GM12892 (cell line): ENCODE results near the gene RBM27.
"Not testable (repeated sequence)": the region's sequence is repeated elsewhere in the genome, so short reads cannot be mapped to it uniquely, and the experiment has no call there.

Source experiments
- DNase-seq: peaks from one replicate; pipeline ENCODE4 v3.0.0; 2011; ENCODE audit not compliant: insufficient read length
- FAIRE-seq: peaks from 2 replicates; lab custom pipeline; 2011; peaks lifted over from hg19 to GRCh38; lab: Jason Lieb, UNC
- POLR2A ChIP-seq: IDR thresholded peaks from 2 replicates; pipeline ENCODE4 v1.6.1; 2011; ENCODE audit warnings: low read depth, low read length, control low read depth
- POLR2AphosphoS5 ChIP-seq: IDR thresholded peaks from 2 replicates; pipeline ENCODE4 v1.6.1; 2011; ENCODE audit warnings: low read depth, low read length, control low read depth
- TAF1 ChIP-seq: IDR thresholded peaks from 2 replicates; pipeline ENCODE4 v1.6.1; 2011; ENCODE audit warnings: low read depth, mild to moderate bottlenecking, control low read depth, low read length, borderline replicate concordance

The RBM27 gene

DNA sequence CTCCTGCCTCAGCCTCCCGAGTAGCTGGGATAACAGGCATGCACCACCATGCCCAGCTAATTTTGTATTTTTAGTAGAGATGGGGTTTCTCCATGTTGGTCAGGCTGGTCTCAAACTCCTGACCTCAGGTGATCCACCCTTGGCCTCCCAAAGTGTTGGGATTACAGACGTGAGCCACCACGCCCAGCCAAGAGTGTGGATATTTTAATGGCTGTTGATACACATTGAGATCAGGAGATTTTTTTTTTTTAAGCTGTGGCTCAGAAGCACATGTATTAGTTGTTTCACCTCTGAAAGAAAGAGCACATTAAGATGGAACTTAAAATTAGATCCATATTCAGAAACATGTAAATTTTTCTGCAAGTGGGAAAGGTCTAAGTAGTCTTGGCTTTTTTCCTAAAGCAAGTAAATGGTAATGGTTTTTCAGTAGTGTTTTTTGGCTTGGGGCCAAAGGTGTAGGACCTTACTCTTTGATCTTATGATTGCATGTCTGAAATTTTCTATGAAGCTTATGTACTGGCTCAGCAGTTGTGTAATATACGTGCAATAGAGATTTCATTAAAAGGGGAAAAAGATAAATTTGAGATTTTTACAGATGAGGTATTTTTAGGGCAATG lies 9.9 kb downstream of the RBM27 start:
- TF ChIP-seq TAF1 (no peak), POLR2AphosphoS5 (no peak)
- FAIRE-seq (no peak), DNase-seq (no peak)

DNA sequence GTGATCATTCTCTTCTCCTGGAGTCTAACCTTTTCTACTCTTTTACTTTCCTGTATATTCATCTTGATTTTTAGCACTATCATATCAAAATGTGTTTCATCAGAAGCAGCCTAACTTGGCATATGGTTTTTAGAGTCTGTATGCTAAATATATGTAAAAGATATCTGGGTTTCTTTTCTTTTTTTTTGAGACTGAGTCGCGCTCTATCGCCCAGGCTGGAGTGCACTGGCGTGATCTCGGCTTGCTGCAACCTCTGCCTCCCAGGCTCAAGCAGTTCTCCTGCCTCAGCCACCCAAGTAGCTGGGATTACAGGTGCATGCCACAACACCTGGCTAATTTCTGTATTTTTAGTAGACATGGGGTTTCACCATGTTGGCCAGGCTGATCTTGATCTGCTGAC lies 11.5 kb downstream of the RBM27 start:
- FAIRE-seq: not testable (repeated sequence)

DNA sequence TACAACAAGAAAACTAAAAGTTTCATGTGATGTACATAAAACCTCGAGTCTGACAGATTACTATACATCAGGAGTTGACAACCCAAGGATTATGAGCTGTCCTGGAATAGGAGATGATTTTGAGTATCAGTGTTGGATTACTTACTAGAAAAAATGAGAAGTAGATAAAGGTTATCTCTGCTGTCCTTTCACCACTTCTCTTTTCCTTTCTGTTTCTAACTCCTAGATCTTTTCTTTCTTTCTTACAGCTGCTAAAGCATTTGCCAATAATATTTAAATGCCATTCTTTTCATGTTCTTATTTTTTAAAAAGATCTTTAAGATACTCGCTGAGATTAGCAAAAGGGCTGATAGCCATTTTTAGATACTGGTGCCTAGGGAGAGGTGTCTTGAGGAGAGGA lies 14.8 kb downstream of the RBM27 start:
- FAIRE-seq: no peak
- DNase-seq: no peak
- TF ChIP-seq POLR2A (no peak), POLR2AphosphoS5 (no peak), TAF1 (no peak)

More for the DNA sequence above, 11.5 kb downstream of the RBM27 start:
- not testable (repeated sequence) for DNase-seq

DNA sequence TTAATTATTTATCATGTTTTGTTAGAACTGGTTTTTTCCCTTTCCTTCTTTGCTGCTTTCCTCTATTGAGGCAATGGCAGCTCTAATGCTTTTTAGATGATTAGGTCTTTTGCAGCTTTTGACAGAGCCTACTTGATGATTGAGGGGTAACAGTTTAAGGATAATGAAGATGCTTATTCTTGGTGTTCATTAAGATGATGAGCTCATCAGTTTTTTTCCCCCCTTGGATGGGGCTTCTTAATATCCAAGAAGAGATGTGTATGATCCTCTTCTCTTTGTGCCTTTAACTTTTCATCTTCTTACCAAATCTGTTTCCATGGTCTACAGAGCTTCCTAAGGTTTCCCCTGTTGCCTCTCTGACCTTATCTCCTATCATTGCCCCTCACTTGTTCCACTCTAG lies 15.8 kb downstream of the RBM27 start:
- TF ChIP-seq POLR2A (no peak), TAF1 (no peak), POLR2AphosphoS5 (no peak)
- DNase-seq: no peak
- FAIRE-seq: no peak

DNA sequence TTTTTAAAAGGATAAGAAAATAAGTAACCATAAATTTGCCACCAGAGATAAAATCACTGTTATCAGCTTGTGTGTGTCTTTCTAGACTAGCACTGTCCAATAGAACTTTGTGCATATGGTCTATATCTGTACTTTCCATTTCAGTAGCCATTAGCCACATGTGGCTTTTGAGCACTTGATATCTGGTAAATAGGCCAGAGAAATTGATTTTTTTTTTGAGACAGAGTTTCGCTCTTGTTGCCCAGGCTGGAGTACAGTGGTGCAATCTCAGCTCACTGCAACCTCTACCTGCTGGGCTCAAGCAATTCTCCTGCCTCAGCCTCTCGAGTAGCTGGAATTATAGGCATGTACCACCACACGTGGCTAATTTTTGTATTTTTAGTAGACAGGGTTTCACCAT lies 17.8 kb downstream of the RBM27 start:
- no peak for FAIRE-seq
- DNase-seq: no peak
- no peak for TF ChIP-seq POLR2AphosphoS5
- TF ChIP-seq POLR2A: no peak
- TF ChIP-seq TAF1: no peak

DNA sequence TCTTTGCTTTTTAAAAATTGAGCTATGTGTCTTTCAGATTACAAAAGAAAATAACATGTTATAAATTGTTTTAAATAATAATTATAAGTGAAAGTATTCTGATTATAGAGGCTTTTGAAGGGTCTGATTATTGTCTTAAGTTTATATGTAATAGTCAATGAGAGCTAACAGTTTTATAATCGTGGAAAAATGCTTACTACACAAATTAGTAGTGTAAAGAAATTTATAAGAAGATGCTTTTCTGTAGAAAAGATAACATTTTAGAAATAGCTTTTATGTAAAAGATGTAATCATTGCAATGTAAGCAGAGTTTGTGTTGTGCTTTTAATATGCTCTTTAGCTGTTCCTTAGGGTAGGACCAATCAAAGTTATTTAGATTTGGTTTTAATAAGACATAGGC lies 18.6 kb downstream of the RBM27 start:
- FAIRE-seq (no peak), DNase-seq (no peak)
- TF ChIP-seq POLR2AphosphoS5: no peak
- TF ChIP-seq TAF1: no peak
- TF ChIP-seq POLR2A: no peak

DNA sequence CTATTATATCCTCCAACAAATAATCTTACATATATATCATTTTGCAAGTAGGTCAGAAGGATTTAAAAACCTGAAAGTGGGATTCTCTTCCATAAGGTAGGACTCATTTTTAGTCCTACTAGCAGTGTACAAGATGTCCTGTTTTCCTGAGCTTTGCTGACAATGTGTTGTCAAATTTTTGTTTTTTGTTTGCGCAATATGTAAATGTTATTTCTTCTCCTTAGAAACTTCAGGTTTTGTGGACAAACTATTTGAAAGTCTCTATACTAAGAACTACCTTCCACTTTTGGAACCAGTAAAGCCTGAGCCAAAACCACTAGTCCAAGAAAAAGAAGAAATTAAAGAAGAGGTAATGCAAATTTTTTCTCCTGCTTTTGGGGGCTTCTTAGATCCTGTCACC lies 19.8 kb downstream of the RBM27 start:
- no peak for DNase-seq
- TF ChIP-seq TAF1 (no peak), POLR2A (no peak), POLR2AphosphoS5 (no peak)
- no peak for FAIRE-seq

DNA sequence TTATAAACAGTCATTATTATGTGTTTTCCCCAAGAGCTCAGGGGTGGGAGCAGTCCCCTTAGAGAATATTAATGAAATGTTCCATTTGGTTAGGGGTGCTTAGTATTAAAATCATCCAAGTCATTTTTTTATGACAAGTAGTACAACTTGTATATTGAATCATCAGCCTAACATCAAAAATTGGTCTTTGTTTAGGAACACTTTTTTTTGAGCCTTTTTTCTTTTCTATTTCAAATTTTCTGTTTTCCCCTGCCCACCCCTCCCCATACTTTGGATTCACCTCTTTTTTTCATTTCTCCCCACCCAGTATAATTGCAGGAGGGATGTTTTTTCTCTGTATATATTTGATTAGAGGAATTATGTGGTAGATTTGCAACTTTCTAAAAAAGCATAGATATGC lies 25.8 kb downstream of the RBM27 start:
- FAIRE-seq: no peak
- TF ChIP-seq TAF1 (no peak), POLR2AphosphoS5 (no peak), POLR2A (no peak)
- DNase-seq: no peak

DNA sequence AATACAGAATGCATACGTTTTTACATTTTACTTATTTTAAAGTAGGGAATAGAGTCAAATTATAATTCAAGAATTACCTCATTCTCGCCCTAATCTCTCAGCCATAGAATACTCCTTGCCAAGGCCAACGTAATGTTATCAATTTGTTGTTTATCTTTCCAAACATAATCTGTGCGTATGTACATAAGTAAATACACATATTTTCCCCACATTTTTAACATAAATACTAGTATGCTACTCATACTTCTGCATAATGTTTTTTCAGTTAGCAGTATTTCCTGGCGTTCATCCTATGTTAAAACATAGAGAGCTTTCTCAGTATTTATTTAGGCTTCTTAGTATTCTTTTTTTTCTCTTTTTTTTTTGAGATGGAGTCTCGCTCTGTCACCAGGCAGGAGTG lies 28.8 kb downstream of the RBM27 start:
- no peak for TF ChIP-seq TAF1
- TF ChIP-seq POLR2AphosphoS5: no peak
- TF ChIP-seq POLR2A: no peak
- DNase-seq (no peak), FAIRE-seq (no peak)

DNA sequence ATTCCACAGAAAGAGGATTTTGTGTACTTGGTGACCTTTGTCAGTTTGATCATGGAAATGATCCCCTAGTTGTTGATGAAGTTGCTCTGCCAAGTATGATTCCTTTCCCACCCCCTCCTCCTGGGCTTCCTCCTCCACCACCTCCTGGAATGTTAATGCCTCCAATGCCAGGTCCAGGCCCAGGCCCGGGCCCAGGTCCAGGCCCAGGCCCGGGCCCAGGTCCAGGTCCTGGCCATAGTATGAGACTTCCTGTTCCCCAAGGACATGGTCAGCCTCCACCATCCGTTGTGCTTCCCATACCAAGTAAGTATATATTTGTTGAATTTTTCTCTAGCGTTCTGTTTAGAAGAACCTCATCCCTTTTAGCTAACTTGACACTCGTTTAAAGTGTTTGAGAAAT lies 30.0 kb downstream of the RBM27 start:
- FAIRE-seq (no peak), DNase-seq (no peak)
- TF ChIP-seq POLR2AphosphoS5 (no peak), POLR2A (no peak), TAF1 (no peak)

DNA sequence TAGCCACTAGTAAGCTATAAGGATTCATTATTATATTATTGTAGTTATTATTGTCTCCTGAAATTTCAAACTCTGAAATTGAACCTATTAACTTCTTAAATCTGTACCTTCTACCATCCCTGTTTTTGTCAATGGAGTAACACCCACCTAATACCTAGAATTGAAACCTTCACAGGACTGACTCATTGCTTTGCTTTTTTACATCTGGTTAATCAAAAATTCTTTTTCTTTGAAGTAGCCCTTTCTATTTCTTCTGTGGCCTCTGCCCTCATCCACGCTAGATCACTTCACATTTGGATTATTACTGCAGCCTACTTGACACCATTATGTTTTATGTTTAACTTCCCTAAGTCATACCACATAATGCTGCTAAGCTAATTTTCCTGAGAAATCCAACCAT lies 35.6 kb downstream of the RBM27 start:
- no peak for DNase-seq
- TF ChIP-seq POLR2AphosphoS5 (no peak), POLR2A (no peak), TAF1 (no peak)
- no peak for FAIRE-seq

DNA sequence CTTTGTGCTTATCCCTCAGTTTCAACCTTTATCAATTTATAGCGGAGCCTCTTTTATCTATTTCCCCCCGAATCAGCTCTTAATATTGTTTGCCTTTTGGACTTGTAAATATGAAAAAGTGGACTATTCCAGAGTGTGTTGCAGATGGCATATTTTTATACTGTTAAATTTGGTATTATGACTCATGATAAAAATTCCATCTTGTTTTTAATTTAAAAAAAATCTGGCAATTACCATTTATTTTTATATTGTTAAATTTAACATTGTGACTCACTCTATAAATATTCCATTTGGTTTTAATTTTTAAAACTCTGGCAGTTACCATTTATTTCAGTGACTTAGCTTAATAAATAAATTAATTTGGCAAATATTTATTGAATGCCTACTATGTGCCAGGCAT lies 37.5 kb downstream of the RBM27 start:
- TF ChIP-seq POLR2A: no peak
- TF ChIP-seq POLR2AphosphoS5: no peak
- TF ChIP-seq TAF1: no peak
- DNase-seq (no peak), FAIRE-seq (no peak)

DNA sequence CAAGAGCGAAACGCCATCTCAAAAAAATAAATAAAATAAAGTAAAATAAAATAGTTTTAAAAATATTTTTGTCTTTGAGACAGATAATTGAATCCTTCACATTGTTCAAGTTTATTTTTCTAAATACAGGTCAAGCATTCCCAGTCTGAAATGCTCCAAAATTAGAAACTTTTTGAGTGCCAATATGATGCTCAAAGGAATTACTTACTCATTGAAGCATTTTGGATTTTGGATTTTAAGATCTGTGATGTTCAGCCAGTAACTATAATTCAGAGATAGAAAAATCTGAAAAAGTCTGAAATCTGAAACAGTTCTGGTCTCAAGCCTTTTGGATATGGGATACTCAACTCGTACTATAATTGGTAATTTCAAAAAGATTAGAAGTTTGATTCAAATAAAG lies 39.8 kb downstream of the RBM27 start:
- FAIRE-seq (no peak), DNase-seq (no peak)
- TF ChIP-seq POLR2A (no peak), POLR2AphosphoS5 (no peak), TAF1 (no peak)

DNA sequence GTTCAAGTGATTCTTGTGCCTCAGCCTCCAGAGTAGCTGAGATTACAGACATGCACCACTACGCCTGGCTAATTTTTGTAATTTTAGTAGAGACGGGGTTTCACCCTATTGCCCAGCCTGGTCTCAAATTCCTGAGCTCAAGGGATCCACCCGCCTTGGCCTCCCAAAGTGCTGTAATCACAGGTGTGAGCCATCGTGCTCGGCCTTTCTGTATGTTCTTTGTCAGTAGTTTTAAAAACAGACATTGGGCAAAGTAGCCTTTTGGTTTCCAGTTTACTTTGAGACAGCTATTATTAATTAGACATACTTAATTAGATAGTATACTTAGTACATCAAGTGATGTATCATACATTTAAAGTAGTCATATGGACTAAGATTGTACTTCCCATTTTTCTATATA lies 45.2 kb downstream of the RBM27 start:
- FAIRE-seq (no peak), DNase-seq (no peak)
- no peak for TF ChIP-seq POLR2AphosphoS5
